NCI-H2196 treated with DMSO at 0.1 percent for 48 hours (cell line): Measurements from ENCODE around the gene HIC1.

ENCODE experiments used
- DNase-seq: peaks from one replicate; lab custom pipeline; 2025; ENCODE audit not compliant: unreplicated experiment; lab: John Stamatoyannopoulos, UW

Gene HIC1

GRCh38 chr17:2044263-2044894 is 10.5 kb upstream of the HIC1 start:
- no peak for DNase-seq

GRCh38 chr17:2047590-2047989 is 7.3 kb upstream of the HIC1 start:
- no peak for DNase-seq

GRCh38 chr17:2048805-2049204 is 6.1 kb upstream of the HIC1 start:
- no peak for DNase-seq

GRCh38 chr17:2049333-2050299 is 5.3 kb upstream of the HIC1 start:
- DNase-seq = no peak

GRCh38 chr17:2050300-2051060 is 4.4 kb upstream of the HIC1 start:
- DNase-seq = peak; percentile 26

GRCh38 chr17:2051061-2051932 is 3.6 kb upstream of the HIC1 start:
- no peak for DNase-seq

- DNase-seq = no peak
Observed at GRCh38 chr17:2051933-2052559, 2.9 kb upstream of the HIC1 start.

GRCh38 chr17:2053380-2054261 is 1.3 kb upstream of the HIC1 start:
- DNase-seq = peak; percentile 19

- no peak for DNase-seq
Observed at GRCh38 chr17:2054262-2054511, 716 bp upstream of the HIC1 start.

GRCh38 chr17:2055292-2056205 is 646 bp downstream of the HIC1 start:
- DNase-seq = no peak

GRCh38 chr17:2056206-2057174 is 1.6 kb downstream of the HIC1 start:
- DNase-seq = no peak

- no peak for DNase-seq
Observed at GRCh38 chr17:2057175-2057759, 2.4 kb downstream of the HIC1 start.

GRCh38 chr17:2057760-2058585 is 3.1 kb downstream of the HIC1 start:
- DNase-seq = no peak

- DNase-seq = no peak
Observed at GRCh38 chr17:2058586-2059546, 4.0 kb downstream of the HIC1 start.
